Kidney capillary endothelial cell (primary cell): ENCODE results near the gene BBS9.
"Not testable (repeated sequence)": the region's sequence is repeated elsewhere in the genome, so short reads cannot be mapped to it uniquely, and the experiment has no call there.

ENCODE experiments used
- DNase-seq: peaks from one replicate; pipeline ENCODE4 v3.0.0-alpha.2; 2018; ENCODE audit warnings: low spot score

The BBS9 gene

DNA sequence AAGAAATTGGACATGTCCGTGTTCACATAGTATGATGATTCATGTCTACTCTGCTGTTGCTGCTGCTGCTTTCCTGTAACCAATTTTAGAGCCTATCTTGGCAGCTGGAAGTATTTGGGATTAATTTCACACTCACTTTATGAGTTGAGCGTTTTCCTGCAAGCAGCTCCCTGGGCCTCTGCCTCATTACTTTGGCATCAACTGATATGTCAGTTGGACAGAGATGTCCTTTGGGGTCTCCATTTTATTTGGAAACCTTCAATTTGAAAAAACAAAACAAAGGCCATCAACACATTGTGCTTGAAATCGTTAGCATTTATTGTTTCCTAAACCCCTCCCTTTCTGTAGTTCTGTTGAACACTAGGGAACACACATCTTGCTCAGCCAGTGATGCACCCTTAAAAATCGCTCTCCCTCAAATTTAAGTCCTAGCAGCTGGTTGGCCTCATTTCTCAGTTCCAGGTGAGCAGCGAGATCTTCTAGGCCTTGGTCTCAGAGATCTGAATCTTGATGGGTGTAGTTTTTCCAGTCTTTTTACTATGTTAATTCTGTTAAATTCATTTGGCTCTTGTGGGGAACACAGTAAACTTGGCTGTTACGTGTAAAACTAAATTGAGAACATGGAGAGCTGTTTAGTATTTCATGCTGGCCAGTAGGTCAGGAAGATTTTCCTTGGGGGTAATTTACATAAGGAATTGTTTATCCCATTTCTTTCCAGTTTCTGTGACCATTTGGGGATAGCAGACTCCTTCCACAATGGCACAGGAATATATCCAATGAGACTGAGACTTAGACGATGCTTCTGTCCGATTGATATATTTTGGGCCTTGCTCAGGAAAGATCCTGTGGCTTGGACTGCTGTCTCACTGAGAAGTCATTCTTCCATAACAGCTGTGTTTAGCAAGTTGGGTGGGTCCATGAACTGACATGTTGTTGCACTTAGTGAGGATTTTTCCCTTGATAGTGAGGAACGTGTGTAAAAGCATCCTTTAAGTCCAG is 371.6 kb downstream of the BBS9 start:
- DNase-seq: no peak

GRCh38 chr7:33503014-33503413 is 373.6 kb downstream of the BBS9 start:
- DNase-seq: no peak

DNA sequence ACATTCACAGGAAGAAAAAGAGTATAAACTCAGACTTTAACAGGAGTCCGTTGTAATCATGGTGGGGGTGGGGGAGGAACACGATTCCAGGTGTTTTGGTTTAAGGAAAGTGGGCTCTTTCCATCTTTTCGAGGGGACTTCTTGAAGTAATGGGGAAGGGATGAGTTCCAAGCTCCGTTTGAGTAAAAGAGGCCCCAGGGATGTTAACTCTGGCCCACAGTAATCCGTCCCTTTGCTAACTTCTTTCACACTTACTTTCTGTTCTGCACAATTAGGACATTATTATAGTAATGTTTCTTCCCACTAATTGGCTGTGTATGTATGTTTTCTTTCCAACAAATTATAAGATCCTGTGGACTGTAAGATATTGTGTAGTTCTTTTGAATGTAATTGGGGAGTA is 374.4 kb downstream of the BBS9 start:
- DNase-seq: no peak

DNA sequence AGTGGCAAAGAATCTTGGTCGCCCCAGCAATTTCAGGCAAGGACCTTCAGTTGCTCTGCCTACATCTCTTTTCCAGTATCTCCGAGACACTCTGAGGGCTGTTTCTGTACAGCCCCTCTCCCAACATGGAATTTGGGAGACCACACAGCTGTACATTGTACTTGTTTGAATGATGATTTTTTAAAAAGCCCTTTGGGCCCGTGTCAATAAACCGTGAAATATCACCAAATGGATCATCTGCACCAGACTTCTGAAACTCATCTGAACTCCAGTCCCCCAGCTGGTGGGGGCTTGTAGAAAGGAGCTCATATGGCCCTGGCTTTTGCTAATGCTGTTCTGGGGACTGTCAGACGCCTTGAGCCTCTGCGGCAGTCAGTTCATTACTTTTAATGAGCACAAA is 374.9 kb downstream of the BBS9 start:
- no peak for DNase-seq

- no peak for DNase-seq
These were observed 379.8 kb downstream of the BBS9 start for GRCh38 chr7:33509206-33509605.

GRCh38 chr7:33511778-33512177 is 382.4 kb downstream of the BBS9 start:
- DNase-seq: peak; percentile 23

GRCh38 chr7:33516568-33516967 is 387.2 kb downstream of the BBS9 start:
- no peak for DNase-seq

- no peak for DNase-seq
These were observed 387.8 kb downstream of the BBS9 start for GRCh38 chr7:33517191-33517590.

- not testable (repeated sequence) for DNase-seq
These were observed 397.6 kb downstream of the BBS9 start for GRCh38 chr7:33527008-33527407.

DNA sequence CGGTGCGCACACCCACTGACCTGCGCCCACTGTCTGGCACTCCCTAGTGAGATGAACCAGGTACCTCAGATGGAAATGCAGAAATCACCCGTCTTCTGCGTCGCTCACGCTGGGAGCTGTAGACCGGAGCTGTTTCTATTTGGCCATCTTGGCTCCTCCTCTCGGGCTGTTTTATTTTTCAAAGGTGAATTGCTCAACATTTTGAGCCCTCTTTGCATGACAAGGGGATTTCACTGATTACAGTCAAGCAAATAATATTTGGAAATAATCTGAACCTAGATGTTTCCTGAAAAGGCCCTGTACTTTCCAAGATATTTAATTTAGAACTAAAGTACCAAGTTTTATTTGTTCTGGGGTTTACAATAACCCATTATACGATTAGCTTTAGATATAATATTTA is 398.2 kb downstream of the BBS9 start:
- not testable (repeated sequence) for DNase-seq

DNA sequence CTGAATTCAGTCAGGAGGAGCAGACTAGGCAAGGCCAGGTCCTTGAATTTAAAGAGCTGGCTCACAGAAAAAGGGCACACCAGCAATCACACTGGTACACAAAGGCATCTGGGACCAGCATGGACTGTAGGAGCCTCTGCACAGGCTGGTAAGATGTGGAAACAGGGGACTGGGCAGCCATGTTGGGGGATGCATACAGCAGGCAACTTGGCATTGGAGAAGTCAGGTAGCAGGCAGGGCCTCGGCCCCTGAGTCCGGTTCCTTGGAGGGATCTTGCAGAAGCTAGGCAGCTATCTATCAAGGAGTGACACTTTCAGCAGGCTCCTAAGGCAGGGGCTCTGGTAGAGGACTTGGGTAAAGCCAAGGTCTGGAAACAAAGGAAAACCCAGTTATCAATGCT is 399.7 kb downstream of the BBS9 start:
- DNase-seq: no peak

GRCh38 chr7:33530664-33531063 is 401.3 kb downstream of the BBS9 start:
- DNase-seq: no peak

- no peak for DNase-seq
These were observed 402.5 kb downstream of the BBS9 start for GRCh38 chr7:33531888-33532287.

- DNase-seq: no peak
These were observed 405.5 kb downstream of the BBS9 start for GRCh38 chr7:33534833-33535232.

DNA sequence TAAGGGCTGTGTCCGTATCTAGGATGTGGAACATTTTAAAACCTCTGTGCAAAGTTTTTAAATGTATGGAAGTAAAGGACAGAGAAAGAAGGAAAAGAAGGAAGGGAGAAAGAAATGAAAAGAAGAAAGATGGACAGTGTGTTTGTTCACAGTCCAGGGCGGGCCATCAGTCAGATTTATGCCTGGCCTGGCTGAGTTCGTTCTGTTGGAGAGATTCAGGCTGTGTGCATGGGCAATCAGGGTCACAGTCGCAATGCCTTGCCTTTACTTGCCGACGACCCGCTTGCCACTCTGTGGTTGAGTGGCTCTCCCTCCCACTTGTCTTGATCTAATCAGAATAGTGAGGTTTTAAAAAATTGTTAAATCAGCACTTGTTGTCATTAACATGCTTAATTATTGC is 406.6 kb downstream of the BBS9 start:
- no peak for DNase-seq

DNA sequence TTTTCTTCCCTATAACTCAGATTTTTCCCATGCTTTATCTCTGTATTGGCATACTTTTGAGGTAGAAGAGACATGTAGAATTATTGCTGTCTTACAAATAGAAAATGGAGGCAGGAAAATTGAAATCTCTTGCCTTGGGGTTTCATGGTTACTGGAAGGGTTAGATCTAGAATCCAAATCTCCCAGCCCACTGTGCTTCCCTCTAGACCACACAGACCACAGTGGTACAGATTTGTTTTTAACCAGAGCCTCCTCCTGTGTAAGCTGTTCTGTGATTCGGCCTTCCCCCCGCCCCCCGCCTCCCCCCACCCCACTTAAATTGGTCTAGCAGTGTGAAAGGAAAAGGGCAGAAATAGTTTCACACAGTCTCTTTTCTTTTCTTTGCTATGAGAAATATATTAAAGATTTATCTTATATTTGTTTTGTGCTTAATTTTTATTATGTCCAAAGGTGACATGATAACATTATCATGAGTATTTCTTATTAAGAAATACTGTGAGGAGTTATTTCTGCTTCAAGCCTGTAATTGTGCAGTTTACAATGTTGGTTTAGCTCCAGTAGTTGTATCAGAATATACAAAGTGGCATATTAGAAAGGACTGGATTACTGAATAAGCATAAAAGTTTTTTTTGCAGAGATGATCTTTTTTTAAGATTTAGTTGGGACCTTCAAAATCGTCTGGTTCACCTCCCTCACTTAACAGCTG is 407.2 kb downstream of the BBS9 start:
- DNase-seq: no peak

DNA sequence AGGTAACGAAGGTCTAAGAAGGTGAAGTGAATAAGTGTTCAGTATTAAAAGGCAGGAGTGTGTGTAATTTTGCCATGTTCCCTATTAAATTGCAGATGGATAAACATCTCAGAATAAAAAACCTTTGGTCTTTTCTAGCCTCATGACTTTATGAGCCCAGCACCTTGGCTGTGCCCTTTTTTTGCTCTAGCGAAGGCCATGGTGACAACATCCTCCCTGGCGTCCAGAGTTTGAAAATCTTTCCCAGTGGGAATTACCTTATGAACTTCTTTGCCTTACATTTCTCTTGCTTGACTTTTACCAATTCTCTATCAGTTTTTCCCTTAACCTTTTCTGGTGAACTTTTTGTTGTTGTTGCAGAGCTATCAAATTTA is 407.7 kb downstream of the BBS9 start:
- no peak for DNase-seq

DNA sequence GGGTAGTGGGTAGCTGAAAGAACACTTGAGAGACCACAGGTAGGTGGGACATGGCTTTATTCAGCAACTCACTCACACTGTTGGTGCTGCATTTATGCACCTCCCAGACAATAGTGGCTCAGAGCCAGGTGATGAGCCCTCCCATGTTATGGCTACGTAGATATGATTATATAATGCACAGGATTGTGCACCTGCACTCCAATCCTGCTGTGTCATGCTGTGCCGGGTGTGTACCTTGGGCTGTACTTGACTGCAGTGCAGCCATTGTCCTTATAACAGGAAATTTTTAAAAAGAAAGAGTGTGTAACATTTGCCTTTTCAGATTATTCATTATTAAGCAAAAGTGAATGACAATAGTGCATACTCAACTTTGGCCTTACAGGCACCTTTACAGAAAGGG is 409.8 kb downstream of the BBS9 start:
- no peak for DNase-seq

- DNase-seq: no peak
These were observed 410.5 kb downstream of the BBS9 start for GRCh38 chr7:33539659-33540400.

- DNase-seq: peak; percentile 8
These were observed 418.5 kb downstream of the BBS9 start for GRCh38 chr7:33547880-33548279.

DNA sequence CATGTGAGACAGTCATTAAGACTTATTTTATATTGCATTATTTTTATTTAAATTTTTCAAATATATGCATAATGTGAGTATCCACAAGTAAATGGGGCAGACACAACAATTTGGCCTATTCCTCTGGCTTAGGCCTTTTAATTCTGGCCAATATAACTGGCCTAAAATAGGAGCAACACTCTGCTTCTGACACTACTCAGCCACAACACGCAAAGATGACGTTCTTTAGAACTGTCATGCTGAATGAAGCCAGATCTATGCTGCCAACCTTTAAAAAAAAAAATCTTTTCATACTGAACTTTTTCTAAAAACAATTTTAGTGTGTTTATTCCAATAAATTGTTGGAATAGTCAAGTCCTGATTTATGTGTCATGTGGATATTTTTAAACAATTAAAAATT is 421.0 kb downstream of the BBS9 start:
- no peak for DNase-seq

GRCh38 chr7:33550979-33551378 is 421.6 kb downstream of the BBS9 start:
- DNase-seq: no peak

DNA sequence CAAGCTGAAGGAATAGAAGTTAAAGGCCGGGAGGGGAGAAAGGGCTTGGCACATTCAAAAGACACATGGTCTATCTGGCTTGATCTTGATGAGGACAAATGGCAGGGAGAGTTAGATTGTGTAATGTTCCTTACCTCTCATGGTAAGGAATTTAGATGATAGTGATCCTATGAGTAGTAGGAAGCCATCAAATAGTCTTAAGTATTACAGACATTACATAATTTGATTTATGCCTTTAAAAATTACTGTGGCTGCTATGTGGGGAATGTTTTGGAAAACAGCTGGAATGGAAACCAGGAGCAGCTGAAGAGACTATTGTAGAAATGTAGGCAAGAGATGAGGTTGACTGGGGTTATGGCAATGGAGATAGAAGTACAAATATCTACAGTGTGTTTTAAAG is 424.7 kb downstream of the BBS9 start:
- no peak for DNase-seq
